ENCODE results near the gene TNFRSF19. TPM values are rescaled to one million over a fixed set of nuclear protein-coding genes. Genes with fewer than 3 reads are reported as not detected.
"Not testable (repeated sequence)": the region's sequence is repeated elsewhere in the genome, so short reads cannot be mapped to it uniquely, and the experiment has no call there.

TNFRSF19 gene
- polyA plus RNA-seq, 3 donors from 2014 or later, result 0.19 to 0.27 TPM; not detected in 1

GRCh38 chr13:23578411-23579071, 8.3 kb downstream of the TNFRSF19 start:
- peak overlapping the region; percentile 76 to 86 (median 81) for H3K4me3 Mint-ChIP-seq
- H3K27me3 Mint-ChIP-seq (ENCODE audit: low read depth in 3 of 3), result peaks cover 14 to 26% (median 17%) of the 10 kb centered on the region in 3 donors
- DNase-seq, result peak in 2 of 3 donors; percentile 59 to 64
- H3K4me1 Mint-ChIP-seq, result peaks cover 18 to 22% of the 10 kb centered on the region in 2 donors
- H3K27ac Mint-ChIP-seq, result peak overlapping the region in 4 of 6 donors; percentile 45 to 77 (median 64)
- no peaks in the 10 kb centered on the region for H3K9me3 Mint-ChIP-seq
- no peaks in the 10 kb centered on the region for H3K36me3 Mint-ChIP-seq

- H3K27me3 Mint-ChIP-seq (ENCODE audit: low read depth in 3 of 3), result peaks cover 14 to 29% (median 17%) of the 10 kb centered on the region in 3 donors
Measured at GRCh38 chr13:23579072-23579895, 9.1 kb downstream of the TNFRSF19 start.

GRCh38 chr13:23579896-23580683, 9.9 kb downstream of the TNFRSF19 start:
- Mint-ChIP-seq H3K4me1 (peaks cover 18 to 22% of the 10 kb centered on the region in 2 donors), H3K36me3 (no peaks in the 10 kb centered on the region)

More at GRCh38 chr13:23579072-23579895, 9.1 kb downstream of the TNFRSF19 start:
- DNase-seq, result peak; percentile 85 to 88 (median 86)
- no peaks in the 10 kb centered on the region for H3K9me3 Mint-ChIP-seq
- peak overlapping the region; percentile 76 to 86 (median 81) for H3K4me3 Mint-ChIP-seq
- no peaks in the 10 kb centered on the region for H3K36me3 Mint-ChIP-seq
- peaks cover 18 to 22% of the 10 kb centered on the region in 2 donors for H3K4me1 Mint-ChIP-seq
- H3K27ac Mint-ChIP-seq, result peak overlapping the region in 4 of 6 donors; percentile 40 to 77 (median 64)

DNA sequence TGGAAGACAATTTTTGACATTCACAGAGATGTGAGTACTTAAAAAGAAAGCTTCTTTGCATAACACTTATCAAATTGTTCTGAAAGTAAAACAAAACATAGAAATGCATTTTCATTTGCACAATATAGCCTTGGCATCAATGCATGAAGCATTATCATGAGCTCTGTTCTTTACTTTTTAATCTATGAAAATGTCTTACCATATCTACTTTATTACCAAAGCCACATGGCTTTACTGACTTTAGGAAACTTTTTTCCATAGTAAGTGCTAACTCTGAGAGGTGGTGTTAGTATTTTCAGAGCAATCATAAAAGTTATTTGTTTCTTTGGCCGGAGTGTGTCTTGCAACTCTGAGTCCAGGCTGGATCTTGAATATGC, 10.5 kb downstream of the TNFRSF19 start:
- no peak overlapping the region for H3K27ac Mint-ChIP-seq
- H3K27me3 Mint-ChIP-seq (ENCODE audit: low read depth in 3 of 3), result peaks cover 14 to 31% (median 16%) of the 10 kb centered on the region in 3 donors
- peak overlapping the region in 3 of 5 donors; percentile 70 to 86 (median 73) for H3K4me3 Mint-ChIP-seq
- H3K9me3 Mint-ChIP-seq, result no peaks in the 10 kb centered on the region
- H3K36me3 Mint-ChIP-seq, result no peaks in the 10 kb centered on the region
- H3K4me1 Mint-ChIP-seq, result peaks cover 18 to 22% of the 10 kb centered on the region in 2 donors
- no peak for DNase-seq

More at GRCh38 chr13:23579896-23580683, 9.9 kb downstream of the TNFRSF19 start:
- H3K4me3 Mint-ChIP-seq, result peak overlapping the region; percentile 70 to 86 (median 76)
- H3K9me3 Mint-ChIP-seq, result no peaks in the 10 kb centered on the region
- H3K27me3 Mint-ChIP-seq (ENCODE audit: low read depth in 3 of 3), result peaks cover 14 to 29% (median 16%) of the 10 kb centered on the region in 3 donors
- DNase-seq, result peak in 1 of 3 donors; percentile 1
- no peak overlapping the region for H3K27ac Mint-ChIP-seq

DNA sequence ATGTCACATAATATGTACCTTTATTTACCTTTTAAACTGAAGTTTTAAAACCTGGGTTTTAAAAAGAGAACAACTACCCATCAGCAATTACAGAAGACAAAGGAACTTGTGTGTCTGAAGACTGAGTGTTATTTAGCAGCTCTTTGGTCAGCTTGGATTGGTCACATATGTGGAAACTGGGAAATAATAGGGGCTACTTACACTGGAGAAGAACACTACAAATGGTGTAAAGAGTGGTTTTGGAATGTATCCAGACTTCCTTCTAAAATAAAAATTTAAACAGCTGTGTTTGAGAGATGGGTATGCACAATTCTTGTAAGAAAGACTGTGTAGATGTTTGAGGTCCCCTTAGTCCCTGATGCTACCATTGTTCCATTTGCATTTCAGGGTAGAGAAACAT, 13.3 kb downstream of the TNFRSF19 start:
- Mint-ChIP-seq H3K27ac (no peak overlapping the region), H3K4me3 (no peak overlapping the region), H3K36me3 (no peaks in the 10 kb centered on the region), H3K9me3 (no peaks in the 10 kb centered on the region), H3K27me3 (ENCODE audit: low read depth in 3 of 3) (peaks cover 17 to 18% (median 18%) of the 10 kb centered on the region in 3 donors), H3K4me1 (peaks cover 6 to 9% of the 10 kb centered on the region in 2 donors)
- DNase-seq, result no peak

- no peaks in the 10 kb centered on the region for H3K36me3 Mint-ChIP-seq
- no peak overlapping the region for H3K4me3 Mint-ChIP-seq
- peaks cover 18 to 21% (median 18%) of the 10 kb centered on the region in 3 donors for H3K27me3 Mint-ChIP-seq (ENCODE audit: low read depth in 3 of 3)
- H3K9me3 Mint-ChIP-seq, result no peaks in the 10 kb centered on the region
- peaks cover 5 to 8% of the 10 kb centered on the region in 2 donors for H3K4me1 Mint-ChIP-seq
- no peak for DNase-seq
- H3K27ac Mint-ChIP-seq, result no peak overlapping the region
Measured at GRCh38 chr13:23584275-23584674, 14.1 kb downstream of the TNFRSF19 start.

DNA sequence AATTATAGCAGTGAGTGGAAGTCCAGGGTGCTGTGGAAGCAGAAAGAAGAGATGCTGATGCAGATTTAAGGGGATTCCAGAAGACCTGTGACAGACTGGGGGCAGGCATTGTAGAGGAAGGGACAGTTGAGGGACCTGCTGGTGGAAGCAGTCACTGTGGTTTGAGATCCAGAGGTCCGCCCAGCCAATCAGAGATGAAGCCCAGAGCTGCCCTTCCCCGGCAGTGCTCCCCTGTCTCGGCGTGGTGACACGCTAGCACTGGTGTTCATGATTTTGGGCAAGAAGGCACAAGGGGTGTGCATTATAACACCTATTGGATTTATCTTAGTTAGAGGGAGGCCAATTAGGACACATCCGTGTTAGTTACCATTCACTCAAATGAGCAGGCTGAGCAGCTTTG, 16.1 kb downstream of the TNFRSF19 start:
- H3K36me3 Mint-ChIP-seq, result no peaks in the 10 kb centered on the region
- no peak for DNase-seq

DNA sequence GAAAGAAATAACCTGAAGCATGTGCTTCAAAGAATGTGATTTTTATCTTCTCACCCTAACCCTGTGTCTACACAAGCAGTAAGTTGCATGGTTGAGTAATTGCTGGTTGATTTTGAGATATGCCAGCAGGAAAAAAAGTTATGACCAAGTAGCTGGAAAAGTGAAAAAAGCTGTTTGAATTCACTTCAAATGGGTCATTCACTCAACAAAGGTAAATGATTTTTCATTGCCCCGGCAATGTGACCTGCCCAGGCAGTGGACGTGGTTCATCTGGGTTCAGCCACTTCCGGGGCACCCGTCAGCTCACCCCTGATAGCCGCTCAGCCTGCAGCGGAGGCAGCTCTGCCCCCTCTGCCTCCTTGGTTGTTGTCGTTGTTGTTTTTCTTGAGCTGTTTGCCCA, 18.5 kb downstream of the TNFRSF19 start:
- no peak overlapping the region for H3K27ac Mint-ChIP-seq
- no peak overlapping the region for H3K4me3 Mint-ChIP-seq
- H3K36me3 Mint-ChIP-seq, result peaks cover 0 to 3% (median 0%) of the 10 kb centered on the region in 3 donors
- H3K27me3 Mint-ChIP-seq (ENCODE audit: low read depth in 3 of 3), result peaks cover 5 to 10% (median 8%) of the 10 kb centered on the region in 3 donors
- no peaks in the 10 kb centered on the region for H3K9me3 Mint-ChIP-seq
- DNase-seq, result no peak
- no peaks in the 10 kb centered on the region for H3K4me1 Mint-ChIP-seq

More for the DNA sequence above, 16.1 kb downstream of the TNFRSF19 start:
- Mint-ChIP-seq H3K4me1 (no peaks in the 10 kb centered on the region), H3K9me3 (no peaks in the 10 kb centered on the region), H3K27me3 (ENCODE audit: low read depth in 3 of 3) (peaks cover 8 to 14% (median 14%) of the 10 kb centered on the region in 3 donors), H3K4me3 (no peak overlapping the region), H3K27ac (no peak overlapping the region)

- no peak for DNase-seq
- H3K4me3 Mint-ChIP-seq, result no peak overlapping the region
- peaks cover 0 to 3% (median 0%) of the 10 kb centered on the region in 3 donors for H3K36me3 Mint-ChIP-seq
- H3K4me1 Mint-ChIP-seq, result no peaks in the 10 kb centered on the region
- H3K27ac Mint-ChIP-seq, result no peak overlapping the region
- no peaks in the 10 kb centered on the region for H3K9me3 Mint-ChIP-seq
- H3K27me3 Mint-ChIP-seq (ENCODE audit: low read depth in 3 of 3), result peaks cover 4 to 11% (median 9%) of the 10 kb centered on the region in 3 donors
Measured at GRCh38 chr13:23592596-23592995, 22.4 kb downstream of the TNFRSF19 start.

DNA sequence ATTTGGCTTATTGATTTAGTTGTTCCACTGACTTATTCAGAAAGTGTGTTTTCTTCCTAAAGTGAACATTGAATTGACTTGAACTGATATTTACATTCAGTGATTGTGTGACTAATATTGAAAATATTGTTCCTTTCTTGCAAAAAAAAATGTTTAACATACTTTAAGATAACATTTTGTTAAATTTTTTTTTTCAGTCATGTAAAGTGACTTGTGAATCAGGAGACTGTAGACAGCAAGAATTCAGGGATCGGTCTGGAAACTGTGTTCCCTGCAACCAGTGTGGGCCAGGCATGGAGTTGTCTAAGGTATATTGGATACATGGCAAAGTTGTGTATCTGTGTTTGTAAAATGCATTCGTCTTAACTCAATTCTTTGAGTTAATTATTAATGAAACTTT, 22.9 kb downstream of the TNFRSF19 start:
- DNase-seq, result no peak
- no peaks in the 10 kb centered on the region for H3K9me3 Mint-ChIP-seq
- no peak overlapping the region for H3K4me3 Mint-ChIP-seq
- peaks cover 4 to 13% (median 10%) of the 10 kb centered on the region in 3 donors for H3K27me3 Mint-ChIP-seq (ENCODE audit: low read depth in 3 of 3)
- H3K36me3 Mint-ChIP-seq, result peaks cover 0 to 3% (median 0%) of the 10 kb centered on the region in 3 donors
- H3K4me1 Mint-ChIP-seq, result no peaks in the 10 kb centered on the region
- no peak overlapping the region for H3K27ac Mint-ChIP-seq

GRCh38 chr13:23594290-23594689, 24.1 kb downstream of the TNFRSF19 start:
- not testable (repeated sequence) for H3K9me3 Mint-ChIP-seq, H3K4me3 Mint-ChIP-seq, H3K27ac Mint-ChIP-seq, H3K4me1 Mint-ChIP-seq, DNase-seq, H3K36me3 Mint-ChIP-seq
- H3K27me3 Mint-ChIP-seq (ENCODE audit: low read depth in 3 of 3), result peaks cover 4 to 13% (median 8%) of the 10 kb centered on the region in 3 donors

- Mint-ChIP-seq H3K27me3 (ENCODE audit: low read depth in 3 of 3) (peaks cover 3 to 16% (median 8%) of the 10 kb centered on the region in 3 donors), H3K27ac (no peak overlapping the region), H3K4me3 (no peak overlapping the region), H3K36me3 (no peaks in the 10 kb centered on the region), H3K9me3 (peaks cover 0 to 6% (median 0%) of the 10 kb centered on the region in 6 donors), H3K4me1 (no peaks in the 10 kb centered on the region)
- no peak for DNase-seq
Measured at GRCh38 chr13:23598369-23598768, 28.2 kb downstream of the TNFRSF19 start.
